C4-2B (cell line): Measurements from ENCODE around the gene SRA1.

Experiments used
- H3K27ac ChIP-seq: fragments of 450-650 bp; 2 replicates; pipeline ENCODE4 v1.5.1; 2017
- CTCF ChIP-seq: fragments of 450-650 bp; conservative IDR thresholded peaks from 2 replicates; pipeline ENCODE4 v1.5.1; 2017; ENCODE audit warnings: mild to moderate bottlenecking
- ZFX ChIP-seq: fragments of 450-650 bp; IDR thresholded peaks from 2 replicates; pipeline ENCODE4 v1.6.1; 2017

The SRA1 gene

GRCh38 chr5:140570058-140570457 lies 12.8 kb upstream of the SRA1 start:
- TF ChIP-seq CTCF (no peak), ZFX (no peak)
- H3K27ac ChIP-seq: no peak overlapping the region

GRCh38 chr5:140569197-140569596 lies 11.9 kb upstream of the SRA1 start:
- TF ChIP-seq ZFX (no peak), CTCF (no peak)
- H3K27ac ChIP-seq: no peak overlapping the region

GRCh38 chr5:140568443-140569063 lies 11.3 kb upstream of the SRA1 start:
- TF ChIP-seq ZFX (no peak), CTCF (no peak)
- H3K27ac ChIP-seq: no peak overlapping the region

- TF ChIP-seq ZFX: no peak
- TF ChIP-seq CTCF: no peak
- no peak overlapping the region for H3K27ac ChIP-seq
Observed at GRCh38 chr5:140567871-140568270, 10.6 kb upstream of the SRA1 start.

GRCh38 chr5:140567136-140567818 lies 10.0 kb upstream of the SRA1 start:
- H3K27ac ChIP-seq: no peak overlapping the region
- TF ChIP-seq ZFX: no peak
- no peak for TF ChIP-seq CTCF

- H3K27ac ChIP-seq: no peak overlapping the region
- no peak for TF ChIP-seq CTCF
- TF ChIP-seq ZFX: no peak
Observed at GRCh38 chr5:140566665-140567064, 9.4 kb upstream of the SRA1 start.

- TF ChIP-seq CTCF (no peak), ZFX (no peak)
- H3K27ac ChIP-seq: peak overlapping the region; percentile 97
Observed at GRCh38 chr5:140565780-140566095, 8.5 kb upstream of the SRA1 start.
